ENCODE data around the gene CACNG6.

- TF ChIP-seq CTCF (IDR thresholded peaks at IDR 0.05 in 2 of 3, conservative IDR thresholded peaks at IDR 0.05 in 1 of 3; ENCODE audit: control insufficient read depth in 2 of 3, extremely low read depth in 1 of 3, insufficient read depth in 1 of 3, low read depth in 3 of 3, low read length in 3 of 3) (no peak), ZBTB33 (IDR thresholded peaks at IDR 0.05) (no peak), FOS (IDR thresholded peaks at IDR 0.05; ENCODE audit: borderline replicate concordance, extremely low read depth, insufficient read length) (no peak), TBL1XR1 (IDR thresholded peaks at IDR 0.05; ENCODE audit: low read depth, low read length) (no peak), NR2C2 (IDR thresholded peaks at IDR 0.05; ENCODE audit: borderline replicate concordance, control insufficient read depth, insufficient read length, low read depth) (no peak), HDAC2 (IDR thresholded peaks at IDR 0.05) (no peak), IKZF1 (conservative IDR thresholded peaks at IDR 0.05) (no peak), MTA3 (IDR thresholded peaks at IDR 0.05; ENCODE audit: borderline replicate concordance, low read length) (no peak), POLR2A (IDR thresholded peaks at IDR 0.05; ENCODE audit: low read depth, low read length) (no peak), PML (IDR thresholded peaks at IDR 0.05; ENCODE audit: low read length) (no peak)
Observed at GRCh38 chr19:53988981-53989380, 2.5 kb upstream of the CACNG6 start.
